Peyer's patch (tissue), 4 donors: ENCODE measurements around the gene FKBP15.

Experiments used
- CTCF ChIP-seq, 6 experiments: fragments of 450-650 bp in 4 of 6; fragments of 200-600 bp in 2 of 6; sonication (generic) in 1 of 6; IDR thresholded peaks; one replicate each; pipeline ENCODE4 v1.5.1; 2017 to 2019; ENCODE audit warnings: antibody characterized with exemption in 6 of 6, mild to moderate bottlenecking in 3 of 6, moderate library complexity in 1 of 6
- POLR2A ChIP-seq, 2 donors: fragments of 450-650 bp; IDR thresholded peaks; one replicate each; pipeline ENCODE4 v1.5.1; 2017; ENCODE audit warnings: antibody characterized with exemption in 2 of 2, mild to moderate bottlenecking in 2 of 2, moderate library complexity in 2 of 2

GRCh38 chr9:113163001-113163400 is 58.1 kb downstream of the FKBP15 start:
- TF ChIP-seq POLR2A (IDR thresholded peaks at IDR 0.05), result no peak
- TF ChIP-seq CTCF (IDR thresholded peaks at IDR 0.05), result no peak
